ENCODE data around the gene MYO18B. TPM values are rescaled to one million over a fixed set of nuclear protein-coding genes. Genes with fewer than 3 reads are reported as not detected.
A peak's percentile ranks its signal among the peaks of the same experiment; 100 is the strongest.

MYO18B gene
- polyA plus RNA-seq, 1 donor (not counting 4 experiments of a cell fraction or from before 2014, with no cell fraction given): not detected

DNA sequence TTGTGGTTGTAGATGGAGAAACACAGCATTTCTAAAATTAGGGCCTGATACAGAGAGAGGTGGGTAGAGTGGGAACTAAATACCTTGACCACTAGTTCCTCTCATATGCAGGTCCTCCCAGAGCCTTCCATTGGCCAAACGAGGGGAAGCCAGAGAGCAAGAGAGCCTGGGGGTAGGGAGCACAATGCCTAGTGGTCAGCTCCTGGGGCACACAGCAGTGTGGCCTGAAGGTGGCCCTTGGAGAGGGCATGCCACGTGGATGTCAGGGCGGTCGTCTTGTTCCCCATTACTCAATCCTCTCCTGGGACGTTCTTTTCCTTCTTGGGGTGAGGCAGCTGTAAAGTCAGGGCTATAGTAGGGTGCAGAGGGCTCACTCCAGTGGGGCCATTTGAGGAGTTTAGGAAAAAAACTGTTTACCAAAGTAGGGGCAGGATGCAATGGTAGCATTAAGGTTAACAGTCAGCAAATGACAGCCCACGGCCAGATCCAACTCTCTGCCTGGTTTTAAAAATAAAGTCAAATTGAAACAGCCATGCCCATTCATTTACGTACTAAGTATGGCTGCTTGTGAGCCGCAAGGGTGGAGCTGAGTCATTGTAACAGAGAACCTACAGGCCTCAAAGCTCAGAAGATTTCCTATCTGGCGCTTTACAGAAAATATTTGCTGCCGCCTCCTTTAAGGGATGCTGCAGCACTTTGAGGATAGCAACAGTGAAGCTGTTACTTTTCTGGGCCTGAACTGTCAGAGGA lies 7.6 kb downstream of the MYO18B start:
- H3K36me3 ChIP-seq (ENCODE audit: control insufficient read depth in 2 of 2, extremely low read depth in 1 of 2, insufficient read depth in 2 of 2, low read length in 2 of 2): no peaks in the 10 kb centered on the region
- H4K20me1 ChIP-seq (ENCODE audit: control insufficient read depth, extremely low read depth, insufficient read depth, low read length): no peaks in the 10 kb centered on the region
- H3K79me2 ChIP-seq (ENCODE audit: control insufficient read depth, insufficient read depth, low read length): no peaks in the 10 kb centered on the region
- H3K9me1 ChIP-seq (ENCODE audit: control insufficient read depth, extremely low read depth, insufficient read depth, low read length): no peaks in the 10 kb centered on the region
- no peak for DNase-seq (ENCODE audit: low read depth, low spot score)
- no peaks in the 10 kb centered on the region for H3K9me3 ChIP-seq (ENCODE audit: control insufficient read depth, low read depth, low read length)
- no peaks in the 10 kb centered on the region for H3K27me3 ChIP-seq (ENCODE audit: control insufficient read depth, extremely low read depth, insufficient read depth, low read length)
- no peak overlapping the region for H3K4me2 ChIP-seq (ENCODE audit: control insufficient read depth, extremely low read depth, insufficient read depth, low read depth, low read length)
- FAIRE-seq: no peak
- no peak overlapping the region for H2AFZ ChIP-seq (ENCODE audit: control insufficient read depth, low read length)
- H3K27ac ChIP-seq (ENCODE audit: control insufficient read depth, insufficient read depth, low read length): no peak overlapping the region
- H3K4me3 ChIP-seq (ENCODE audit: control insufficient read depth in 2 of 3, extremely low read depth in 1 of 3, insufficient read depth in 2 of 3, low read depth in 1 of 3, low read length in 3 of 3): no peak overlapping the region
- dilution Hi-C loops (cut with MboI; ENCODE audit: extremely low pct_ligation_motif_present, low sequenced_read_pairs): no loop called here
- TF ChIP-seq EZH2 (IDR thresholded peaks at IDR 0.05; ENCODE audit: low read length): no peak
- TF ChIP-seq, protein P1, sequence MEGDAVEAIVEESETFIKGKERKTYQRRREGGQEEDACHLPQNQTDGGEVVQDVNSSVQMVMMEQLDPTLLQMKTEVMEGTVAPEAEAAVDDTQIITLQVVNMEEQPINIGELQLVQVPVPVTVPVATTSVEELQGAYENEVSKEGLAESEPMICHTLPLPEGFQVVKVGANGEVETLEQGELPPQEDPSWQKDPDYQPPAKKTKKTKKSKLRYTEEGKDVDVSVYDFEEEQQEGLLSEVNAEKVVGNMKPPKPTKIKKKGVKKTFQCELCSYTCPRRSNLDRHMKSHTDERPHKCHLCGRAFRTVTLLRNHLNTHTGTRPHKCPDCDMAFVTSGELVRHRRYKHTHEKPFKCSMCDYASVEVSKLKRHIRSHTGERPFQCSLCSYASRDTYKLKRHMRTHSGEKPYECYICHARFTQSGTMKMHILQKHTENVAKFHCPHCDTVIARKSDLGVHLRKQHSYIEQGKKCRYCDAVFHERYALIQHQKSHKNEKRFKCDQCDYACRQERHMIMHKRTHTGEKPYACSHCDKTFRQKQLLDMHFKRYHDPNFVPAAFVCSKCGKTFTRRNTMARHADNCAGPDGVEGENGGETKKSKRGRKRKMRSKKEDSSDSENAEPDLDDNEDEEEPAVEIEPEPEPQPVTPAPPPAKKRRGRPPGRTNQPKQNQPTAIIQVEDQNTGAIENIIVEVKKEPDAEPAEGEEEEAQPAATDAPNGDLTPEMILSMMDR (optimal IDR thresholded peaks at IDR 0.05 in 1 of 3, IDR thresholded peaks at IDR 0.05 in 1 of 3, conservative IDR thresholded peaks at IDR 0.05 in 1 of 3; ENCODE audit: extremely low read depth in 1 of 3, insufficient read depth in 2 of 3, low read length in 3 of 3): no peak
- H3K9ac ChIP-seq (ENCODE audit: control insufficient read depth, extremely low read depth, insufficient read depth, low read length): no peak overlapping the region
- H3K4me1 ChIP-seq (ENCODE audit: control insufficient read depth, extremely low read depth, insufficient read depth, low read length): no peaks in the 10 kb centered on the region

DNA sequence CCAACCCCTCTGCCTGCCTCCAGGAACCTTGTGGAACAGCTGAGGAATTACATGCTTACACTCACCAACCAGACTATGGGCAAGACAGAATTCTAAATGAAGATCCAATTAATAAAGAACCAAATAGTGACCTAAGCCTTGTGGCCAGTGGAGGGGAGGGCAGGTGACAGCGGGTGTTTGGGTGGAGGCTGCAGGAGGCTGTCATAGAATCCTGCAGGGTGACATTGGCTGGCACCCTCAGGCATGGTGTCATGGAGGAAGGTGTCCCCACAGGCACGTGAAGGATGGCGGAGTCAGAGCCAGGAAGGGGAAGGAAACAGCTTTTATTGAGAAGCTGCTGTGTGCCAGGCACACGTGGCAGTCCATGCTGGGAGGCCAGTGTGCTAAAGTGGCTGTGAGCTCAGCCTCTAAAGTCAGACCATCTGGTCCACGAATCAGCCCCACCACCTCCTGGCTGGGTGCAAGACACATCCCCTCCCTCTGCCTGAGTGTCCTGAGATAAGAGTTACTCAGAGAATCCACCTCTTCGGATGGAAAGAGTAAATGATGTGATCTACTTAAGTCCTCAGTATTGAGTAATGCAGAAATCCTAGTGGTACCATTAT lies 8.7 kb downstream of the MYO18B start:
- H3K4me2 ChIP-seq (ENCODE audit: control insufficient read depth, extremely low read depth, insufficient read depth, low read depth, low read length): no peak overlapping the region
- no peaks in the 10 kb centered on the region for H3K36me3 ChIP-seq (ENCODE audit: control insufficient read depth in 2 of 2, extremely low read depth in 1 of 2, insufficient read depth in 2 of 2, low read length in 2 of 2)
- H3K4me3 ChIP-seq (ENCODE audit: control insufficient read depth in 2 of 3, extremely low read depth in 1 of 3, insufficient read depth in 2 of 3, low read depth in 1 of 3, low read length in 3 of 3): no peak overlapping the region
- TF ChIP-seq, protein P1 (optimal IDR thresholded peaks at IDR 0.05 in 1 of 3, IDR thresholded peaks at IDR 0.05 in 1 of 3, conservative IDR thresholded peaks at IDR 0.05 in 1 of 3; ENCODE audit: extremely low read depth in 1 of 3, insufficient read depth in 2 of 3, low read length in 3 of 3): peak in 1 of 3 experiments; percentile 5
- TF ChIP-seq EZH2 (IDR thresholded peaks at IDR 0.05; ENCODE audit: low read length): no peak
- dilution Hi-C loops (cut with MboI; ENCODE audit: extremely low pct_ligation_motif_present, low sequenced_read_pairs): no loop called here
- no peaks in the 10 kb centered on the region for H3K79me2 ChIP-seq (ENCODE audit: control insufficient read depth, insufficient read depth, low read length)
- DNase-seq (ENCODE audit: low read depth, low spot score) (no peak), FAIRE-seq (no peak)
- no peak overlapping the region for H2AFZ ChIP-seq (ENCODE audit: control insufficient read depth, low read length)
- no peaks in the 10 kb centered on the region for H3K27me3 ChIP-seq (ENCODE audit: control insufficient read depth, extremely low read depth, insufficient read depth, low read length)
- no peak overlapping the region for H3K27ac ChIP-seq (ENCODE audit: control insufficient read depth, insufficient read depth, low read length)
- H3K9me1 ChIP-seq (ENCODE audit: control insufficient read depth, extremely low read depth, insufficient read depth, low read length): no peaks in the 10 kb centered on the region
- H3K4me1 ChIP-seq (ENCODE audit: control insufficient read depth, extremely low read depth, insufficient read depth, low read length): no peaks in the 10 kb centered on the region
- no peaks in the 10 kb centered on the region for H3K9me3 ChIP-seq (ENCODE audit: control insufficient read depth, low read depth, low read length)
- no peak overlapping the region for H3K9ac ChIP-seq (ENCODE audit: control insufficient read depth, extremely low read depth, insufficient read depth, low read length)
- H4K20me1 ChIP-seq (ENCODE audit: control insufficient read depth, extremely low read depth, insufficient read depth, low read length): no peaks in the 10 kb centered on the region

Measured in keratinocyte (primary cell).